OCI-LY1 (cell line): ENCODE data around the gene VAV2.

Experiments
- EZH2 ChIP-seq: fragments of 200-600 bp; sonication (generic), shearing (Covaris generic); IDR thresholded peaks from 2 replicates; pipeline ENCODE4 v1.8.0; 2017; ENCODE audit warnings: borderline replicate concordance, mixed run types, mild to moderate bottlenecking, antibody characterized with exemption, low read length, moderate library complexity, mixed read lengths
- TF ChIP-seq, protein P1 (sequence below): fragments of 200-600 bp; sonication (generic), shearing (Covaris generic); IDR thresholded peaks from 2 replicates; pipeline ENCODE4 v1.5.1; 2017; ENCODE audit warnings: mild to moderate bottlenecking, antibody characterized with exemption, low read length, moderate library complexity, mixed read lengths

DNA sequence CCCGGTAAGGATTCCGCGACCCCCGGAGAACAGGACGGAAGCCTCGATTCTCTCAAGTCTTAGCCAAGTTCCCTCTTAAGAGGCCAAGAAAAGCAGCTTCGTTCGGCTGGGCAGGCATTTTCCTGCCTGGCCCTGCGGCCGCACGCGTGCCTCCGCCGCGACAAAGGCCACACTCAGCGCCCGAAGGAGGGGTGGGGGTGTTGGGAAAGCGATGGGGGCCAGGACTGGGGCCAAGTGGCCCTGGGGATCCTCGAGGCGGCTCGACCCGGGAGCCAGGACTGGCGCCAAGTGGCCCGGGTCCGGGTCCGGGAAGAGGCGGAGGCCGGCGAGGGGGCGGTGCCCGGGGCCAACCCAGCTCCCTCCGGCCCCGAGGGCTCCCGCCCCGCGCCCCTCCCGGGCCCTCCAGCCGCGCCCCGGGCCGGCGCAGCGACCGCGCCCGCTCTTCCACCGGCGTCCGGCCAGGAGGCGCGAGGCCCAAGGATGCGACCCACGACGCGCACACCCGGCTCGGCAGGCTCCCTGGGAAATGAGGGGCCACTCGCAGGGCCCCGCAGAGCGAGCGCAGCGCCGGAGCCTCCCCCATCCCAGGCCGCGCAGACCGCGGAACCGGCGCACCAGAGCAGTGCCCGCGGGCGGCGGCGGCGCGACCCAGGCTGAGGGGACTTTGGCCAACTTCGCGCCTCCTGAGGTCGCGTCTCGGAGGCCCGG lies 756 bp downstream of the VAV2 start:
- TF ChIP-seq, protein P1, sequence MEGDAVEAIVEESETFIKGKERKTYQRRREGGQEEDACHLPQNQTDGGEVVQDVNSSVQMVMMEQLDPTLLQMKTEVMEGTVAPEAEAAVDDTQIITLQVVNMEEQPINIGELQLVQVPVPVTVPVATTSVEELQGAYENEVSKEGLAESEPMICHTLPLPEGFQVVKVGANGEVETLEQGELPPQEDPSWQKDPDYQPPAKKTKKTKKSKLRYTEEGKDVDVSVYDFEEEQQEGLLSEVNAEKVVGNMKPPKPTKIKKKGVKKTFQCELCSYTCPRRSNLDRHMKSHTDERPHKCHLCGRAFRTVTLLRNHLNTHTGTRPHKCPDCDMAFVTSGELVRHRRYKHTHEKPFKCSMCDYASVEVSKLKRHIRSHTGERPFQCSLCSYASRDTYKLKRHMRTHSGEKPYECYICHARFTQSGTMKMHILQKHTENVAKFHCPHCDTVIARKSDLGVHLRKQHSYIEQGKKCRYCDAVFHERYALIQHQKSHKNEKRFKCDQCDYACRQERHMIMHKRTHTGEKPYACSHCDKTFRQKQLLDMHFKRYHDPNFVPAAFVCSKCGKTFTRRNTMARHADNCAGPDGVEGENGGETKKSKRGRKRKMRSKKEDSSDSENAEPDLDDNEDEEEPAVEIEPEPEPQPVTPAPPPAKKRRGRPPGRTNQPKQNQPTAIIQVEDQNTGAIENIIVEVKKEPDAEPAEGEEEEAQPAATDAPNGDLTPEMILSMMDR, result no peak
- TF ChIP-seq EZH2, result no peak
